PFSK-1 (cell line): Measurements from ENCODE around the gene LNX1.

Source experiments
- FOXP2 ChIP-seq: optimal IDR thresholded peaks from 2 replicates; pipeline ENCODE3; 2011; ENCODE audit warnings: borderline replicate concordance, control low read depth, inconsistent platforms; ENCODE audit not compliant: insufficient read depth; ENCODE audit errors: extremely low read length, extremely low read depth
- POLR2AphosphoS5 ChIP-seq: IDR thresholded peaks from 2 replicates; pipeline ENCODE4 v1.6.1; 2012; ENCODE audit warnings: low read depth, mild to moderate bottlenecking, control low read depth, low read length, moderate library complexity
- REST ChIP-seq, 2 experiments: IDR thresholded peaks; 2 replicates each; pipeline versions ENCODE4 v1.6.1 to v1.8.0; 2011 to 2012; ENCODE audit warnings: low read depth in 2 of 2, low read length in 2 of 2, control low read depth in 1 of 2, inconsistent platforms in 1 of 2, mild to moderate bottlenecking in 1 of 2, moderate library complexity in 1 of 2; ENCODE audit not compliant: insufficient read depth in 1 of 2
- SIN3A ChIP-seq: IDR thresholded peaks from 2 replicates; pipeline ENCODE4 v1.6.1; 2012; ENCODE audit warnings: mild to moderate bottlenecking, low read length, moderate library complexity, borderline replicate concordance; ENCODE audit not compliant: insufficient read depth
- TAF1 ChIP-seq: IDR thresholded peaks from 2 replicates; pipeline ENCODE4 v1.6.1; 2012; ENCODE audit warnings: low read length, control low read depth, borderline replicate concordance; ENCODE audit not compliant: insufficient read depth

Gene LNX1

GRCh38 chr4:53538756-53539155 is 52.5 kb downstream of the LNX1 start:
- TF ChIP-seq SIN3A: no peak
- TF ChIP-seq POLR2AphosphoS5: no peak
- no peak for TF ChIP-seq REST (IDR thresholded peaks at IDR 0.05; ENCODE audit: insufficient read depth in 1 of 2, low read depth in 2 of 2, low read length in 2 of 2)
- no peak for TF ChIP-seq FOXP2
- TF ChIP-seq TAF1: no peak

DNA sequence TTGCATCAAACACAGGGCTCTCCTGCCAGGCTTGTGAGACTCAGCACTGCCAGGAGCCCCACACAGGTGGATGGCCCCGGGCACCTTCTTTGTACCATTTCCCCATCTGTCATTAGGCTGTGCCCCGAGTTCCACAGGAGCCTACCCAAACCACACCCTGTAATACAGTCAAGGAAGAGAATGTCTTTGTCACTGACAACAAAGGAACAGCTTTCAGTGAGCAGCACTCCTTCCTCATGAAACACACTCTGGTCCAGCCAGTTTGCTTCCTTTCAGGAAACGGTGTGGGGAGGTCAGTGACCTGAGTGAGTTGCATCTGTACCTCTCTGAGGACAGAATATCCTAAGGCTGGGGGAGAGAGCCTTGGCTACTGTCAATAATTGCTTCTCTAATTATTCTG is 53.7 kb downstream of the LNX1 start:
- TF ChIP-seq TAF1 (no peak), FOXP2 (no peak), POLR2AphosphoS5 (no peak), SIN3A (no peak), REST (IDR thresholded peaks at IDR 0.05; ENCODE audit: insufficient read depth in 1 of 2, low read depth in 2 of 2, low read length in 2 of 2) (no peak)

GRCh38 chr4:53536328-53536727 is 55.0 kb downstream of the LNX1 start:
- TF ChIP-seq TAF1: no peak
- TF ChIP-seq POLR2AphosphoS5: no peak
- no peak for TF ChIP-seq FOXP2
- no peak for TF ChIP-seq SIN3A
- no peak for TF ChIP-seq REST (IDR thresholded peaks at IDR 0.05; ENCODE audit: insufficient read depth in 1 of 2, low read depth in 2 of 2, low read length in 2 of 2)

- TF ChIP-seq POLR2AphosphoS5 (no peak), REST (IDR thresholded peaks at IDR 0.05; ENCODE audit: insufficient read depth in 1 of 2, low read depth in 2 of 2, low read length in 2 of 2) (no peak), SIN3A (no peak), TAF1 (no peak), FOXP2 (no peak)
These were observed 55.7 kb downstream of the LNX1 start for GRCh38 chr4:53535567-53535966.

DNA sequence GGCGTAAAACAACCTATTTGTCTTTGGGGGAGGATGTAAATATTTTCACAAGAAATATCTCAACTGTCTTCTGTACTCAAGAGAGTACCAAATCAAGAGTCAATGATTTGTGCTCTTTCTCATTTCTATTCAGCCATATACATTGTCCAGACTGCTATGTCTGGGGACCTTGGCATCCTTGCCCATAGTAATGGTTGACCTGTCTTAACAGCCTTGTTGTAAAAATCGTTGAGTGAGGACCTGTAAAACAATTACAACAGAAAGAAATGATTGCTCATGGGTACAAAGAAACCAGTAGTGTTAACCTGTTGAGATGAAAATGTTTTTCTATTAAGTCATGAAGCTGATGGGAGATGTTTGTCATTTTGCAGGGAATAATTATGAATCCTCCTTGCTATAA is 56.6 kb downstream of the LNX1 start:
- TF ChIP-seq POLR2AphosphoS5 (no peak), TAF1 (no peak), REST (IDR thresholded peaks at IDR 0.05; ENCODE audit: insufficient read depth in 1 of 2, low read depth in 2 of 2, low read length in 2 of 2) (no peak), SIN3A (no peak), FOXP2 (no peak)
